Mesenteric fat pad (tissue), 1 donor: Measurements from ENCODE around the gene SH3BP5L. TPM values are rescaled to one million over a fixed set of nuclear protein-coding genes. Genes with fewer than 3 reads are reported as not detected.
"Not testable (repeated sequence)": the region's sequence is repeated elsewhere in the genome, so short reads cannot be mapped to it uniquely, and the experiment has no call there.

Experiments
- DNase-seq: peaks from one replicate; pipeline ENCODE4 v3.0.0-alpha.2; 2020; ENCODE audit warnings: low spot score
- total RNA-seq: library from RNA; stranded (reverse); fragmentation: NEBNext Ultra II Directional; extraction: Animal tissue kit (Norgen Biotek cat#: 25700); gene quantifications from one replicate; pipeline ENCODE4 v1.2.1, GENCODE V29; 2021
- donor health status: DM: yes; HTN: yes; CAD: no.

Gene SH3BP5L
- total RNA-seq, 1 donor from 2014 or later: 15.9 TPM

DNA sequence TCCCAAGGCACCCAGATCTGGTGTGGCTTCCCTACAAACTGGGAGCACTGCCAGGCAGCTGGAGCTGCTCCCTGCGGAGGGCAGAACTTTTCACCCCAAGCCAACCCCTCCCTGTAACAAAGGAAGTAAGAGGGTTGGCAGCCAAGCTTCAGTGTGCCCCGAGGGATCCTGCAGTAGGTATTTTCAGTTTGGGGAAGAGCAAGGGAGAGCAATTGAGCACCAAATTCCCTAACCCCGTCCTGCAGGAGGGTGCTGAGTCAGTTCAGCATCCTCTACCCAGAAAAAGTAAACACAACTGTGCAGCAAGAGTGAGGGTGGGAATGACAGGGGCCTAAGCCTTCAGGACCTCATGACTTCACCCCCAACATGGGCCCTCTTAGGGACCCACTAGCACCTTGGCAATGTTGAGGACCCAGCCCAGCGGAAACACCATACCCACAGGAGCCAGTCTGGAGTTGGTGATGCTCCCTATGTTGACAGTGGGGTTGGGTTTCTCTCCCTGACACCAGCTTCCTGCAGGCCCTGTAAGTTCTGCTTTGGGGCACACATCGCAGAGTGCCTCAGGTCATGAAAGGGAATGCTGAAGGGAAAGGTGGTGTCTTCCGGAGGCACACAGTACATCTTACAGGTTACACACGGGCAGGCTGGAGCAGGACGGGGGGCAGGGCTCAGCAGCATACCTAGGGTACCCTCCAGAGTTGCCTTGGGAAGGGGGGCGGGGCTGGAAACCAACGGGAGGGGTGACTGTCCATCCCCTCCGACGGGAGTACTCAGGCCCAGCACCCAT is 14.8 kb downstream of the SH3BP5L start:
- no peak for DNase-seq

DNA sequence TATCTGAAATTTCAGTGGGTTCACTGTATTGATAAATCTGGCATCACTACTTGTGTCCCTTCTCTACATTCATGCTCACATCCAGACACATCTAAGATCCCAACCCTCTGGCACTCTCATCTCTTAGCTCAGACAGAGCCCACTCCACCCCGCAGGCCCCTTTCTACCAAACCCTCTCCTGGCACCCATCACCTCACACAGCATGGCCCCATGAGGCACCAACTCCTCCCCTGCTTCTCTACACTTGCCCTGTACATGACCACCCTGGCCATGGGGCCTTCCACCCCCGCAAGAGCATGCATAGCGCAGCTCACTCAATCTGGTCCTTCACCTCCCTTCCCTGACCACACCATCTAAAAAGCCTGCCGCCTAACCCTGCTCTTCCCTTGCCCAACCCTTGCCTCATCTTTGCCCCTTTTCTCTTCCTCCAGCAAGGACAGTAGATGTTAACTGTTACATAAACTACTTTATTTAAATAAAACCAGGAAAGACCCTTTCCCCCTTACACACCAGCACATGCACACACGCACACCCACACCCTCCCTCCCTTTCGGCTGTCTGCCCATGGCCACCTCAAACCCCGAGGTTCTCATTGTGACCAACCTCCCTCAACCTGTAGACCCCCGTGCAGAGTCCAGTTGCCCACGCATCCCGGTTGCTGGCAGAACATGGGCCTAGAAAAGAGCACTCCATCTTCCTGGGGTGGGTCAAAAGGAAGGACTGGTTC is 15.6 kb downstream of the SH3BP5L start:
- DNase-seq: no peak

DNA sequence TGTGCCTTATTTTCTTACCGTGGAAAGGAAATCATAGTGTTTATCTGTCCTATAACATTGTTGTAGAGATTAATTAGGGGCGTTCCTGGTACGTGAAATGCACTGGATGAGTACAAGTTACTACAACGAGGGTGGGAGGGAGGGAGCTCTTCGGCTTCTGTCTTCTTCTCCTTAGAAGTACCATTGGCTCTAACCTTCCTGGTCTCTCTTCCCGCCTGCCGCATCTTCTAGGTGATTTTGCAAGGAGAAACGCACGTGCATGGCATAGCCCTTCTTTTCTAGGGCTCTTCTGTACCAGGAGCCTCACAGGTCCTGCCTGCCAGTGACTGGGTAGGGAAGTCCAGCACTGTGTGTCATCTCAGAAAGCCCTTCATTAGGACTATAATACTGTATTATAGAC is 16.8 kb downstream of the SH3BP5L start:
- DNase-seq: no peak

DNA sequence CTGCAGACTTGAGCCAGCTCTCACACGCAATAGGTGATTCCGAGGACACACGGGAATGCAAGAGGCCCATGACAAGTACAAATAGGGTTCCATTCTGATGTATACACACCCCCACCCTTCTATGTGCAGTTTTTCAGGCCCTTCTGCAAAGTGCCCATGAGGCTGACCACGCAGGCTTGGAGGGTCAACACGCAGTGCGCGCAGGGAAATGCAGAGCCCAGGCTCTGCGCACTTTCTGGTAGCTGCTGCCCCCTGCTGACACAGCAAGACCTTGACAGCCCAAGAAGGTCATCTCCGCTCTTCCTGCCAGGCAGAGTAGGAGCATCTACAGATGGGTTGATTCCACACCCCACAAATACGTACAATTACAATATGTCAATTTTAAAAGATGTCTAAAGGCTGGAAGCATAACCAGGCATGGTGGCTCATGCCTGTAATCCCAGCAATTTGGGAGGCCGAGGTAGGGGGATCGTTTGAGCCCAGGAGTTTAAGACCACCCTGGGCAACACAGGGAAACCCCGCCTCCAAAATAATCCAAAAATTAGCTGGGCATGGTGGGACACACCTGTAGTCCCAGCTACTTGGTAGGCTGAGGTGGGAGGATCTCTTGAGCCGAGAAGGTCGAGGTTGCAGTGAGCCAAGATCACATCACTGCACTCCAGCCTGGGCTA is 18.5 kb downstream of the SH3BP5L start:
- no peak for DNase-seq

- no peak for DNase-seq
These were observed 19.8 kb downstream of the SH3BP5L start for GRCh38 chr1:248805876-248806275.

DNA sequence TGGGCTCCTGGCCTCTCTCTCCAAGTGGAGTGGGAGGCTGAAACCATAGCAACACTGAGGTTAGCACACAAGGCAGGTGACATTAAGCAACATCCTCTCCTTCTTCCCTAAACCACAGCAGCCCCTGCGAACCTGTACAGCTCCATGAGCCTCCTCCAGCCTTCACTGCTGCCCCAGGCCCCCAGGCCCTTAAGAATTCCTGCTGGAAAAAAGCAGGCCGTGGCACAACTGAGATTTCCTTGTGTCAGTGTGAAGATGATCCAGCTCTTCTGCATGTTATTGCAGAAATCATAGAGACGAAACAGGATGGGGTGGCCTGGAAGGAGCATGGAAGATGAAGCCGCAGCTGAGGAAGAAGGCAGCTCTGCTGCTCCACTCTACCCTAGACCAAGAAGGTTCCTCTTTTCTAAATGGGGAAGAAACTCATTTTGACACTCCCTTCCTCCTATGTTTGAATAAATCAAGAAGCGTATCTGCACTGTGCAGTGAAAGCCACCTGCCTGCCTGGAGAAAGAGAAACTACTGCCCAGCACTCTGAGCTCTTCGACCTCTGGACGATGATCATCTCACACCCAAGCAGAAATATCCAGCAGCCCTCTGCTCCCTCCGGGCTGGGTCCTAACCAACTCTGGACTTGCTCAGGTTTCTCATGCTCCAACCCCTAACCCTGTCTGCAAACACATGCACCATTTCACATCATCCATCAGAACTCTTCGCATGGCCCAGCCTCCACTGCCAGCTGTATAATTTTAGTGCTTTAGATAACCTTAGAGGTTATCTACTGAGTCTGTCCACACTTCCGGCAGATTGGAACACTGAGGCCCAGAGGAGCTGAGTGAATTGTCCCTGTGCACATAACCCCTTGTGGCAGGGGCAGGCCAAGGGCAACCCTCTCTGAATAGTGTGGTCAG is 20.7 kb downstream of the SH3BP5L start:
- DNase-seq: peak; percentile 65

DNA sequence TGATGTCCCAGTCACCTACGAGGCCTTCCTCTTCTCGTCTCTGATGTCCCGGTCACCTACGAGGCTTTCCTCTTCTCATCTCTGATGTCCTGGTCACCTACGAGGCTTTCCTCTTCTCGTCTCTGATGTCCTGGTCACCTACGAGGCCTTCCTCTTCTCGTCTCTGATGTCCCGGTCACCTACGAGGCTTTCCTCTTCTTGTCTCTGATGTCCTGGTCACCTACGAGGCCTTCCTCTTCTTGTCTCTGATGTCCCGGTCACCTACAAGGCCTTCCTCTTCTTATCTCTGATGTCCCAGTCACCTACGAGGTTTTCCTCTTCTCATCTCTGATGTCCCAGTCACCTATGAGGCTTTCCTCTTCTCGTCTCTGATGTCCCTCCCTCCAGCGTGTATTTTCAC is 22.2 kb downstream of the SH3BP5L start:
- peak; percentile 8 for DNase-seq

- DNase-seq: peak; percentile 20
These were observed 23.3 kb downstream of the SH3BP5L start for GRCh38 chr1:248802454-248802853.

DNA sequence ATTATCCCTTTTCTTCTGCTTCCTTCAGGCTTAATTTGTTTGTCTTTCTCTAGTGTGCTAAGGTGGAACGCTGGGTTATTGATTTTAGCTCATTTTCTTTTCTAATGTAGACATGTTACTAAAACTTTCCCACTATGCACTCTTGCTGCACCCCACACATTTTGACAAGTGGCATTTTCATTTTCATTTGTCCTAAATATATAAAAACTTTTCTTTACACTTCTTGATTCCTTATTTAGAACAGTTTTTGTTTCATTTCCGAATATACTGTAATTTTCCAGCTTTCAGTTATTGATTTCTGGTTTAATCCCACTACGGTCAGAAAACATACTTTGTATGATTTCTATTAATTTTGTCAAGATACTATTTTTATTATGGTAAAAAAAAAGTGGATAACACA is 25.3 kb downstream of the SH3BP5L start:
- DNase-seq: no peak

DNA sequence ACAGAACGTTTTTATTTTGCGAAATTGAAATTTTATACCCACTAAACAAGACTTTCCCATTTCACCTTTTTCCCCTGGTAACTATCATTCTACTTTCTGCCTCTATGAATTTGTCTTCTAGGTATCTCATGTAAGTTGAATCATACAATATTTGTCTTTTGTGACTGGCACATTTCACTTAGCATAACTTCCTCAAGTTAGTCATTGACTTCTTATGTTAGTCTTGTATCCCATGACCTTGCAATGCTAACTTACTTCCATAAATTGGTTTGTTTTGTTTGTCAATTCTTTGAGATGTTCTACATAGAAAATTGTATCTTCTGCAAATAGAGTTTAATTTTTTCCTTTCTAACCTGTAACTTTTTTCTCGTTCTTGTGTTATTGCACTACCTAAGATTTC is 26.9 kb downstream of the SH3BP5L start:
- DNase-seq: no peak

DNA sequence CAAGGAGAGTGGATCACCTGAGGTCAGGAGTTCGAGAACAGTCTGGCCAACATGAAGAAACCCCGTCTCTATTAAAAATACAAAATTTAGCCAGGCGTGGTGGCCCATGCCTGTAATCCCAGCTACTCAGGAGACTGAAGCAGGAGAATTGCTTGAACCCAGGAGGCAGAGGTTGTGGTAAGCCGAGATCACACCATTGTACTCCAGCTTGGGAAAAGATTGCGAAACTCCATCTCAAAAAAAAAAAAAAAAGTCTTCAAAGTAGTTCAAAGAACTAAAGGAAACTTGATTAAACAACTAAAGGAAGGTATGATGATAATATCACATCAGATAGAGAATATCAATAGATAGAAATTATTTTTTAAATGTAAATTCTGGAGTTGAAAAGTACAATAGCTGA is 31.1 kb downstream of the SH3BP5L start:
- DNase-seq: not testable (repeated sequence)

DNA sequence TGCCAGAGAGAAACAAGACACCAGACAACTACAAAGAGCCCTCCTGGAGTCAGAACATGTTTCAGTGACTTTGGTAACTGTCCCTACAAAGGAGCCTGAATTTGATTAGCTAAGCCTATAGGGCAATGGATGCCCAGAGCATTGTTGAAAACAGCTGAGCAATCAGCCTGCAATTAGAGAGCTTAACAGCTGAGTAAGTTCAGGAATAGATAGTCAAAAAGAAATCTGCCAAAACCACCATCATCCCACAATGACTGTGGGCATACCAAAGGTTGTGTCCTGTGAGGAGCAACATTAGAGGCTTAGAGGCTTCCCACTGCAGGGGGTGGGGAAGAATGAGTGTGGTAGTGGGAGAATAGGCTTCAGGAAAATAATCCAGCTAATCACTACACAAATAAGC is 32.1 kb downstream of the SH3BP5L start:
- DNase-seq: no peak

DNA sequence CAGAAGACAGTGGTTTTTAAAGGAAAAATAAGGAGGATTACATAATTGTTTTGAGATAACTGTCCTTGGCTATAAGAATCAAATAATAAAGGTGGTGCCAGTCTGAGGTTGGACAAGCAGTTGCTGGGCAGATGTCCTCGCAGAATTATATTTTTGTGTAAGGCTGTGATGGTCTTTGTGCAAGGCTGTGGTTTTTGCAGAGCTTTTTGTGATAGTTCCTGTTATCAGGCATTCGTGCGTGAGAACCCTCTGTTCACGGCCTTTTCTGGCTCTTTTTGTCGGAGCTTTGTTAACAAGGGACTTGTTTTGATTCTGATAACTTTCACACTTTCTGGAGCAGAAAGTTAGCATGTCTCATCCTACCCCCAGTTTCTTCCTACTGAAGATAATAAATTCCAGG is 33.4 kb downstream of the SH3BP5L start:
- DNase-seq: no peak

- no peak for DNase-seq
These were observed 34.7 kb downstream of the SH3BP5L start for GRCh38 chr1:248791010-248791409.

- no peak for DNase-seq
These were observed 35.3 kb downstream of the SH3BP5L start for GRCh38 chr1:248790456-248790855.

DNA sequence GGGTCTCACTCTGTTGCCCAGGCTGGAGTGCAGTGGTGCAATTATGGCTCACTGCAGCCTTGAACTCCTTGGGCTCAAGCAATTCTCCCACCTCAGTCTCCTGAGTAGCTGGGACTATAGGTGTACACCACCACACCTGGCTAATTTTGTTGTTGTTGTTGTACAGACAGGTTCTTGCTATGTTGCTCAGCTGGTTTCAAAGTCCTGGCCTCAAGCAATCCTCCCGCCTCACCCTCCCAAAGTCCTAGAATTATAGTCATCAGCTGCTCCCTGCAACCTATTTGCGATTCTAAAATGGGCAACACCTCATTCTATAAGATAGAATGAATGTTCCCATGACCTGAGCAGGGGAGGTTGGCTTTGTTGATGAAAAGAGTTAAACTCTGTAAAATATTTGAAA is 36.4 kb downstream of the SH3BP5L start:
- not testable (repeated sequence) for DNase-seq

GRCh38 chr1:248788327-248788726 is 37.4 kb downstream of the SH3BP5L start:
- no peak for DNase-seq

DNA sequence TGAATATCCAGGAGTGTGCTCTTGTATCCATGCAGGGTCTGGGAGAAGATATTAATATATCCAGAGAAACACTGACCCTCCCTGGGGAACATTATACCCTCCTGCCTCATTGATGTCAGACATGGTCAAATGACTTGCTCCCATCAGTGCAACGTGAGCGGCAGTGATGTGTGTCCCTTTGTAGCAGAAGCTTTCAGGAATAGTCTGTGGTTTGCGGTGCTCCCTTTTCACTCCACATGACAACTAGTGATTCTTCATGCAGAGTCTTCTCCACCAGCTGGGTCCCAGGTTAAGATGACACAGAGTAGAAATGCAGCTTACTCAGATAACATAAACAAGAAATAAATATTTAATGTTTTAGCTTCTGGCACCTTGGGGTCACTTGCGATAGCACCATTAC is 38.3 kb downstream of the SH3BP5L start:
- DNase-seq: no peak

- DNase-seq: no peak
These were observed 39.6 kb downstream of the SH3BP5L start for GRCh38 chr1:248786156-248786555.

DNA sequence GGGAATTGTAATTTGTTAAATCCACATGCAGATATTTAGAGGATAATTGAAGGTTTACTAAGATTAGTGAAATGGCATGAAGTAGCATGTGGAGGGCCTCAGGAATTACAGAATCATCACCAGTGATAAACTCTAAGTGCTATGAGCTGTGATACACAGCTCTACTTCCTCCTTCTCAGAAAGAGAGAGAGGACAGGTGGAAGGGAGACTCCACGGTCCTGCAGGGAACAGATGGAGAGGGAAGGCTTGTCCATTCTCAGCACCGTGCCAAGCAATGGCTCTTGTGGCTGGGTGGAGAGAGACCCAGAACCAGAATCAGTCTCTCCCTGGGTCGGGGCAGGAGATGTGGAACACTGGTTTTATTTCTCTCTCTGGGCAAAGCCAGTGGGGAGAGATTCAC is 42.3 kb downstream of the SH3BP5L start:
- no peak for DNase-seq
